Astrocyte of the hippocampus (primary cell): ENCODE results near the gene BABAM2.

Experiments
- DNase-seq: peaks from one replicate; pipeline ENCODE4 v3.0.0; 2011; ENCODE audit warnings: low read depth, low spot score

The BABAM2 gene

DNA sequence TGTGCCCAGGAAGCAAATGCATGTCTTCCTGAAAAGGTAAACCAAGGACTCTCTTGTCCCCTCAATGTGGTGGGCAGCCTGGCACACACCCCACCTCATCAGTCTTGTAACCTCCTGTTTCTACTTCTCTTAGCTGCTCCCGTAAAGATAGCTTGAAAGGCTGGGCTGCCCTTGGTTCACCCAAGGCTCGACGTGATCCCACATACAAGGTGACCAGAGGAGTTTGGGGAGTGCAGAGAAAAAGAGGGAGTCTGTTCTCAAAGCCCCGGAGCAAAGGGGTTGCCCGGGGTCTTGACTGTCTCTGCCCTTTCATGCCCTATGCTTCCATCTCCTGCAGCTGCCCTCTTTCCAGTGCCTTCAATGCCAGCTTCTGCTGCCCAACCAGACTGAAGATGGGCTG, 483.8 kb downstream of the BABAM2 start:
- DNase-seq, result no peak

DNA sequence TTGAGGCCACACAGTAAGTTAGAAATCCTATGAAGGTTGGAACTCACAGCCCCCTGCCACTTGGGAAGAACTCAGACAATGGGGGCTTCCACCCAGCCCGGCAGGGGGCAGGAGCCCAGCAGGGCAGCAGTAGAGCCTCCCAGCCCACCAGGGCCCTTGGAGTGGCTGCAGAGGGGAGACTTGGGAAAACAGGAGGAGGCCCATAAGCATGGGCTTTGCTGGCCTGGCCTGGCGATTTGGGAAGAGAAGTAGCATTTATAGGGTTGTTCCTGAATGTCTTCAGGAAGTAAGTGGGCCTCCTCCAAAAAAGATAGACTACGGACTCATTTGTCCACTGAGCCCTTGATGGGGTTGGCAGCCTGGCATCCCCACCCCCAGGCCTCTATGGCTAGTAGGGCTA, 484.7 kb downstream of the BABAM2 start:
- no peak for DNase-seq

DNA sequence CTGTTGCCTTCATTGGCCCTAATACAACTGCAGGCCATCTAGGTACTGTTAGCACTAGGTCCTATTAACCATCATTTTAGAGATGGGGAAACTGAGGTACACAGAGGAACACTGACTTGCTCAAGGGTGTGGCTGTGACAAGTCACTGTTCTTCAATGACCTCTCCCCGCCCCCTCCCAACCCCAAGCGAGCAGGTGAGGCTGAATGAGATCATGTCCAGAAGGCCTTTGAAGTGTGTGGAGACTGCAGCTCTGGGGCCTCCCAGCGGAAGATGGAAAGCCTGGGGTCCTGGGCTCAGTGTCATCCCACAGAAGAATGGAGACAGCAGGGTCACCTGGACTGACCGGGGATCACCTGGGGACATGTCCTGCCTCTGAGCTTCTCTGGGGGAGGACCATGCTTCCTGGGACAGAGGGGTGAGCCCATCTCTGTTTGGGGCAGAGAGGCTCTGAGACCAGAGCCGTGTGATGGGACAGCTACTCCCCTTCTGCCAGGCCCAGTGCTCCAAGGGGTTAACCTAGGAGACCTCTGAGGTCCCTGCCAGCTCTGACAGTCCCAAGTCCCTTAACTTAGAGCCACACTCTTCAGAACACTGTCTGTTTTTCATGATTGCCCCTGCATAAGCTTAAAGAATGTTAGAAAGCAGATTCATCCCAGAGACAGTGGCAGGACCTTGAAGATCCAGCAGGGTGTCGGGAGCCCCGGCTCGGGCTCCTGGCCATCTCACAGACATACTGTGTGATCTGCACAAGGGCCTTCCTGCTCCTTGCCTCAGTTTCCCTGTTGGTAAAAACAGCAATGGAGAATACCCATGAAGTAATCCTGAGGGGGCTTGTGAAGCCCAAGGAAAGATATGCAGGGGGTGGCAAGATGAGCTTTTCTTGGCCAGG, 485.5 kb downstream of the BABAM2 start:
- DNase-seq, result no peak

DNA sequence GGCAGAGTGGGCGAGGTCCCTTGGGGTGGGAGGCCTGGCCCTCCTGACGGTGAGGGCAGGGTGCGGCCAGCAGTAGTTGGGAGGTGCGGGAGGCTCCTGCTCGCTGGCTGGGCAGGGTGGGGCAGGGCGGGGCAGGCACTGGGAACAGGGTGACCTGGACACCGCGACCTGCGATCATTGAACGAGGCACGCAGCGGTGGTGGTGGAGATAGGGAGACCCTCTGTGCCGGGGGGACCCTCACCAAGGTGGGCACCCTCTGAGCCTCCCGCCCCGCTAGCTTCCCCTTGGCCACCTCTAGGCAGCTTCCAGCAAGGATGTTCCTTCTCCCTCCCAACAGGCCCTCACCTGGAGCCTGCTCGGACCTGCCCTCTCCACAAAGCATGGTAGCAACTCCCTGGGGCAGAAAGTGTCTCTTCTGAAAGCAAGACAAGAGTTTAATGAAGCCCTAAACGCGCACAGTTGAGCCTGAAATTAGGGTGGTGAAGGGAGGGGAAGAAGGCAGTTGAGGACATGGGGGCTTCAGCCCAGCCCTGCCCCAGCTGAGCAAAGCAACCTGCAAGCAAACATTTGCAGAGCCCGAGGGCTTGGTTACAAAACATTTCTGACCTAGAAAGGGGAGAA, 486.8 kb downstream of the BABAM2 start:
- DNase-seq, result no peak

DNA sequence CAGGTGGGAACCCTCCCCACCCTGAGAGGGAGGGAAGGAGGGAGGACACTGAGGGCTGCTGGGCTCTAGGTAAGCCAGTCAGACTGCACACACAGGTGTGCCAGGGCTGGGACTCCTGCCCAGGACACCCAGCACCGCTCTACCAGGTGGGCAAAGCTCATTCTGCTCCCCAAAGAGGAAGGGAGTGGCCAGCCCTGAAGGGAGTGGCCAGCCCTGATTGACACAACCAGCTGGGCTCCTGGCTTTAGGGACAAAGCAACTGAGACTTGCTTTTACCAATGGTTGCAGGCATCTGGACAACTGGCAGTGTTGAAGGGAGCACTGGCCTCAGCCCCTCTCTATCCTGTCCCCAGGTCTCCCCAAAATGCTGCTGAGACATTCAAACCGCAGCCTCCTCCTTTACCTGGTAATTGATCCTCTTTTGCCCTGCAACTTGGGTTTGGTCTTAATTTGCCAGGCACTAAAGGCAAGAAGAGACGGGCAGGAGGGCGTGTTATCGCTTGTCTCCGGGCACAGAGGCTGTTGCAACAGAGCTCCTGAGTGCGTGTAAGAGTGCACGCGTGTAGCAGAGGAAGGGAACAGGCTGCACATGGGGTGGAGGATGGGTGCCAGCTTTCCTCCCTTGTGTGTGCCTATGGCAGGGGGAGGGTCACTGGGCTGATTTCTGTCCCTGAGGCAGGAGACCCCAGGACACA, 487.6 kb downstream of the BABAM2 start:
- DNase-seq, result no peak

DNA sequence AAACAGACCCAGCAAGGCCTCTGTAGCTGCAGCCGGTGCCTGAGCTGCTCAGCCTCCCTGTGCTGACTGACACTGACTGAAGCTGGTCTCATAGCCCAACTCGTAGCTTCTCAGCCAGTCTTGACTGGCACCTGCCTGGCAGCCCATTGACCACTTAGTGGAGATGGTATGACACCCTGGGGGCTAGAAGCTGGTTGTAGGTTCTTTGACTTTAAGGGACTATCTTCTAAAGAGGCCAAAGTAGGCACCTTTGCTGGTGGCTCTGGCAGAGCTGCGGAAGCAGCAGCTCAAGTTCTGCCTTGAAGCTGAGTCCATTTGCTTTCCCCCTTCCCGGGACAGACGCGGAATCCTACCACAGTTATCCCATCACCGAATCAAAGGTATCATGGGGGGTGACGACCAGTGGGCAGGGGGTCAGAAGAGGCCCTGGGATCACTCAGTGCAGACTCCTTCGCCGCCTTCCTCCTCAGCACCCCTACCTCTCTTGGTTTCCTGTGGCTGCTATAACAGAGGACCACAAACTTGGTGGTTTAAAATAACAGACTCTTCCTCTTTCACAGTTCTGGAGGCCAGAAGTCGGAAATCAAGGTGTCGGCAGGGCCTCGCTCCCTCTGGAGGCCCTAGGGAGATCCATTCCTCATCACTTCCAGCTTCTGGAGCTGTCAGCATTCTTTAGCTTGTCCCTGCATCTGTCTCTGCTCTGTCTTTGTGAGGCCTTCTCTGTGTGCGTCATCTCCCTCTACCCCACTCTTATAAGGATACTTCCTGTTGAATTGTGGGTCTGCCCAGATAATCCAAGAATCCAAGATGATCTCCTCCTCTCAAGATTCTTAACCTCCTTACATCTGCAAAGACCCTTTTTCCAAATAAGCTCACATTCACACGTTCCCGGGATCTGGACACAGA, 488.4 kb downstream of the BABAM2 start:
- DNase-seq, result no peak

DNA sequence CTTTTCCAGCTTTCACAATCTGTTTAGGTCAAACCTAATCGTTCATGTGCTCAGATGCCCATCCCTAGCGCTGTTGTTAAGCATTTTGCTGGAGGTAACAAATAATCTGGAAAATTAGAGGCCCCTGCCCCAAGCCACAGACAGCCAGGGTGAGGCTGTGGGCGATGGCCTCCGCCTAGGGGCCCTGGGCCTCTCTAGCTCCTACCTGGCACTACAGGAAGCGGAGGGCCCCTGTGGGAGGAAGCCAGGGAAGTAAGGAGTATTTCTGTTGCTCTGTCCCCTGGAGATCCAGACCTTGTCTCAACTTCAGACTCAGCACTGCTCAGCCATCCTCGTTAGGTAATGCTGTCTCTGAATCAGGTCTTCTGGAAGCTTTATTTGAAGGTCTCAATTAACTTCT, 489.7 kb downstream of the BABAM2 start:
- DNase-seq, result no peak

DNA sequence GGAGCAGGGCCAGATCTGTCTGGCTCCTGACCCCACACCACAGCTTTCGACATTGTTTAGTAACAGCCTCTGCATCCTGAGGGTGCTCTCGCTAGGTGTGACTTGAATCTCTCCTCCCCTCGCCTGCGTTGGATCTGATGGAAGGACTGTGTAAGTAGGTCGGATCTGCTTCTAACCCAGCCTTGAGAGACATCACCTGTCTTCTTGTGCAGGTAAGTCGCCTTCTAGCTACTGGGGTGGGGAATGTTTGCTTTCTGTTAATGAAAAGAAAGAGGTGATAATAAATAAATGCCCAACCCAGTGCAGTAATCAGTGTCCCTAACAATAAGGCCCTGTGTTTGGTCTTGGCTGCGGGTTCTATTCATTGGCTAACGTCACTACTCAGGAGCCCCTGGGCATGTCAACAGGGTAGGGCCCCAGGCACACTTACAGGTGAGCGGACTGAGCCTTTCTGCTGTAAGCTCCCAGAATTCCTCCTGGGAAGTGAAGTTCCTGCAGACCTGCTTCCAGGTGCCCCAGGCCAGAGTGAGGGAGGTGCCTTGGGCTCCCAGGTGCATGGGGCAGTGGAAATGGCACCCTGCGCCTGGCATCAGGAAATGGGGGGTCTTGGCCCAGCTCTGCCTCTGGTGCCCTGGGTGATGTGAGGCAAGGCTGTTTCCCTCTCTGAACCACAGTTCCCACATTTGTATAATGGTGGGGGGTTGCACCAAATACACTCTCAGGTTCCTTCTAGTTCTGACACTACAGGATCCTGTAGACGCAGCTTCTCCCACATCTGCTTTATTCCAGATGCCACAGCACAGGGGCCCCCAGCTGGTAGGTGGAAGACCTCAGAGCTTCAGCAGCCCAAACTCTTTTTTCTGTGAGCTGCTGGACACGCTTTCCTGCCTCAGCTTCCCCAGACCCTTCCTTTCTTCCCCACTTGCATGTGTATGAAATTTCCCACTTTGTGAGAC, 491.0 kb downstream of the BABAM2 start:
- DNase-seq, result no peak

DNA sequence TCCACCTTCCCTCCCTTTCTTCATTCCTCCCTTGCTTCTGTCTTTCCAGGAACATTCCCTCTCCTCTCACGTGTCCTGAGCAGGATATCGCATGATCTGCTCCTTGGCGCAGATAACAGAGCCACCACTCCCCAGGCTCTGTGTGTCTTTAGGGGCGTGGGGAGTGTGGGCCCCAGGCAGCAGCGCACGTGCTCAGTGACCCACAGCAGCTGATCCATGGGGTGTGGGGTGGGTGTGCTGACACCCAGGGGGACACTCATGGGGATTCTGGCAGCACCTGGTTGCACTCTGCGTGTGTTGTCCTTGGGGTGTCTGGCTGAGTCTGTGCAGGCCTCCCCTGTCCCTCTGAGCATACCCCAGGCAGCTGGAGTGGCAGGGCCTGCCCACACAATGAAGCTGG, 492.2 kb downstream of the BABAM2 start:
- DNase-seq, result no peak

DNA sequence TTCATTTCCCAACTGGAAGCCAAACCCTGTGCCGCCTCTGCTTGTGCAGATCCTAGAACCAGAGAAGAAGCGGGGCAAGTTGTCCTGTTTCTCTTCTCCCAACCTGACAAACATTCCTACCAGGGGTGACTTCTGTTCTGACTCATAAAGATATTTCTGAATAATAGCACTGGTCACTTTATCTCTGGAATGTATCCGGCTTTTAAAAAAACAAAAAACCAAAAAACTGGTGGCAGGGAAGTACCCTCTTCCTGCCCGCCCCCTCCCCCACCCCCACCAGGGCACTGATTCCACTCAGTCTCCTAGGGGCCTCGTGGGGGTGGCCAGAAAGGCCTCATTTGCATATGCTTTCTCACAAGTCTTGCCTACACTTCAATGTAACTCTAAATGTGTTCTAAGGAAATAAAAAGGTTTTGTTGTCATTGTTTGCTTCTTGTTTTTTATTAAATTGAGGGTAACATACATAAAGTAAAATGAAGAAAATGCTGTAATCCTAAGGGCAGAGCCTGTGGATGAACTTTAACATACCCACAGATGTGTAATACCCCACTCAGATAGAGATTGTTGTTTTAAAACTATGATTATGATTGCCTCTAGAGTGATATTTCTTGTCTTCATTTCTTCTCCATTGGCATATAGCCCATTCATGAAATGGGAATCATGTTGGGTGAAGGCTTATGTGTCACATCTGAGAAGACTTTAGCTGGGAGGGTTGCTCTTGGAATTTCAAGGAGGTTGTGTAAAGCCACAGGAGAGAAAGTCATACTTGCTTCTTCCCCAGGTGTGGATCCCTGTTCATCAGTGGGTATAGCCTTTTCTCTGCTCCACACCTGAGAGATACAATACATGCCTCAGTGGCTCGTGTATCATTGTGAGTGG, 496.8 kb downstream of the BABAM2 start:
- peak; percentile 64 for DNase-seq
